ENCODE results near the gene ERF.
A peak's percentile ranks its signal among the peaks of the same experiment; 100 is the strongest.

The ERF gene

GRCh38 chr19:42255766-42256745, 1.1 kb upstream of the ERF start:
- H3K9me3 Mint-ChIP-seq = no peaks in the 10 kb centered on the region
- ATAC-seq (no peak), DNase-seq (ENCODE audit: low spot score in 2 of 2) (no peak)
- H3K4me1 Mint-ChIP-seq = peaks cover 32% of the 10 kb centered on the region
- H3K36me3 Mint-ChIP-seq = peaks cover 8% of the 10 kb centered on the region
- H3K27ac Mint-ChIP-seq = peak overlapping the region; percentile 99
- peak overlapping the region; percentile 95 for H3K4me3 Mint-ChIP-seq

GRCh38 chr19:42254089-42254849, 659 bp downstream of the ERF start:
- H3K36me3 Mint-ChIP-seq = peaks cover 16% of the 10 kb centered on the region

GRCh38 chr19:42253245-42254088, 1.5 kb downstream of the ERF start:
- H3K4me3 Mint-ChIP-seq = peak overlapping the region; percentile 95
- H3K27ac Mint-ChIP-seq = peak overlapping the region; percentile 99
- H3K36me3 Mint-ChIP-seq = peaks cover 24% of the 10 kb centered on the region
- H3K9me3 Mint-ChIP-seq = no peaks in the 10 kb centered on the region
- peaks cover 32% of the 10 kb centered on the region for H3K4me1 Mint-ChIP-seq
- DNase-seq (ENCODE audit: low spot score in 2 of 2) (peak; percentile 34 to 80), ATAC-seq (peak; percentile 23)

More at GRCh38 chr19:42254089-42254849, 659 bp downstream of the ERF start:
- ATAC-seq = peak; percentile 42
- H3K27ac Mint-ChIP-seq = peak overlapping the region; percentile 99
- DNase-seq (ENCODE audit: low spot score in 2 of 2) = peak; percentile 50 to 87
- H3K4me1 Mint-ChIP-seq = peaks cover 32% of the 10 kb centered on the region
- H3K9me3 Mint-ChIP-seq = no peaks in the 10 kb centered on the region
- peak overlapping the region; percentile 95 for H3K4me3 Mint-ChIP-seq

- H3K9me3 Mint-ChIP-seq = no peaks in the 10 kb centered on the region
- H3K27ac Mint-ChIP-seq = peak overlapping the region; percentile 99
- peak overlapping the region; percentile 95 for H3K4me3 Mint-ChIP-seq
- H3K36me3 Mint-ChIP-seq = peaks cover 25% of the 10 kb centered on the region
- peaks cover 32% of the 10 kb centered on the region for H3K4me1 Mint-ChIP-seq
- ATAC-seq = no peak
- no peak for DNase-seq (ENCODE audit: low spot score in 2 of 2)
Measured at GRCh38 chr19:42252365-42253244, 2.3 kb downstream of the ERF start.

GRCh38 chr19:42251572-42252358, 3.2 kb downstream of the ERF start:
- DNase-seq (ENCODE audit: low spot score in 2 of 2) (no peak), ATAC-seq (no peak)
- H3K9me3 Mint-ChIP-seq = no peaks in the 10 kb centered on the region
- peak overlapping the region; percentile 99 for H3K27ac Mint-ChIP-seq
- peaks cover 25% of the 10 kb centered on the region for H3K36me3 Mint-ChIP-seq
- H3K4me1 Mint-ChIP-seq = peaks cover 35% of the 10 kb centered on the region
- H3K4me3 Mint-ChIP-seq = peak overlapping the region; percentile 95

GRCh38 chr19:42250666-42251531, 4.0 kb downstream of the ERF start:
- H3K9me3 Mint-ChIP-seq = no peaks in the 10 kb centered on the region
- H3K4me3 Mint-ChIP-seq = peak overlapping the region; percentile 95
- ATAC-seq = no peak

GRCh38 chr19:42250183-42250665, 4.7 kb downstream of the ERF start:
- Mint-ChIP-seq H3K9me3 (no peaks in the 10 kb centered on the region), H3K4me1 (peaks cover 36% of the 10 kb centered on the region), H3K36me3 (peaks cover 37% of the 10 kb centered on the region), H3K27ac (peak overlapping the region; percentile 23), H3K4me3 (peak overlapping the region; percentile 95)
- no peak for DNase-seq (ENCODE audit: low spot score in 2 of 2)
- ATAC-seq = no peak

More at GRCh38 chr19:42250666-42251531, 4.0 kb downstream of the ERF start:
- no peak for DNase-seq (ENCODE audit: low spot score in 2 of 2)
- Mint-ChIP-seq H3K36me3 (peaks cover 32% of the 10 kb centered on the region), H3K27ac (peak overlapping the region; percentile 99), H3K4me1 (peaks cover 34% of the 10 kb centered on the region)

GRCh38 chr19:42249769-42250168, 5.2 kb downstream of the ERF start:
- DNase-seq (ENCODE audit: low spot score in 2 of 2) = no peak
- Mint-ChIP-seq H3K4me1 (peaks cover 41% of the 10 kb centered on the region), H3K36me3 (peaks cover 40% of the 10 kb centered on the region), H3K27ac (peak overlapping the region; percentile 23), H3K9me3 (no peaks in the 10 kb centered on the region), H3K4me3 (no peak overlapping the region)
- no peak for ATAC-seq

- ATAC-seq (no peak), DNase-seq (ENCODE audit: low spot score in 2 of 2) (no peak)
- H3K27ac Mint-ChIP-seq = no peak overlapping the region
- H3K4me3 Mint-ChIP-seq = no peak overlapping the region
- peaks cover 46% of the 10 kb centered on the region for H3K4me1 Mint-ChIP-seq
- no peaks in the 10 kb centered on the region for H3K9me3 Mint-ChIP-seq
- H3K36me3 Mint-ChIP-seq = peaks cover 46% of the 10 kb centered on the region
Measured at GRCh38 chr19:42249149-42249750, 5.7 kb downstream of the ERF start.

GRCh38 chr19:42248270-42249148, 6.4 kb downstream of the ERF start:
- no peak overlapping the region for H3K27ac Mint-ChIP-seq
- no peak overlapping the region for H3K4me3 Mint-ChIP-seq
- peaks cover 48% of the 10 kb centered on the region for H3K4me1 Mint-ChIP-seq
- no peak for ATAC-seq
- no peak for DNase-seq (ENCODE audit: low spot score in 2 of 2)
- H3K36me3 Mint-ChIP-seq = peaks cover 48% of the 10 kb centered on the region
- no peaks in the 10 kb centered on the region for H3K9me3 Mint-ChIP-seq

- Mint-ChIP-seq H3K9me3 (no peaks in the 10 kb centered on the region), H3K36me3 (peaks cover 50% of the 10 kb centered on the region), H3K4me3 (no peak overlapping the region), H3K4me1 (peaks cover 50% of the 10 kb centered on the region), H3K27ac (no peak overlapping the region)
- no peak for ATAC-seq
- no peak for DNase-seq (ENCODE audit: low spot score in 2 of 2)
Measured at GRCh38 chr19:42247640-42248199, 7.2 kb downstream of the ERF start.

All from stimulated activated effector memory CD8-positive, alpha-beta T cell treated with anti-CD3 and anti-CD28 coated beads, Interleukin-12 subunit alpha, Interleukin-12 subunit beta, amount 100 ng/mL, for 72 hours (primary cell).